HG03280 (cell line): ENCODE measurements around the gene ITGBL1.

ENCODE experiments used
- ATAC-seq: cut with Tn5 transposase; IDR thresholded peaks from one replicate; pipeline ENCODE4 v1.9.1; 2021; ENCODE audit warnings: mild to moderate bottlenecking, moderate library complexity; ENCODE audit not compliant: unreplicated experiment

The ITGBL1 gene

GRCh38 chr13:101730420-101731000 is 278.0 kb downstream of the ITGBL1 start:
- ATAC-seq: no peak

DNA sequence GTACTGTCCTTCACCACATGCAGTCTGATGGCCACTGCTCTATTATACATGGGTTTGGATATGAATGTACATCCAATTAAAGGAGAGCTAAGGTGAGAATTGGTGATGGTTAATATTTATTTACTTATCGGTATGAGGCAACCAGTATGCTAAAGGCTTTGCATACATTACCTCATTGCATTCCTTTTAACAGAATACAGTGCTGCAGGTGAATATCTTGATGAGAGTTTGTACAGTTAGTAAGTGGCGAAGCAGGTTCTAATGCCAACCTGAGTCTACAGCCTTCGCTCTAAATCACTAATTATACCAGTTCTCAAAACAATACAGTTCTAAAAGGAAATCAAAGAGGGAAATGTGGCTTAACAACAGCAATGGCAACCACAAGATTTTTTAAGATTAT is 284.1 kb downstream of the ITGBL1 start:
- ATAC-seq: no peak

- no peak for ATAC-seq
Measured at GRCh38 chr13:101738336-101738735, 285.9 kb downstream of the ITGBL1 start.

DNA sequence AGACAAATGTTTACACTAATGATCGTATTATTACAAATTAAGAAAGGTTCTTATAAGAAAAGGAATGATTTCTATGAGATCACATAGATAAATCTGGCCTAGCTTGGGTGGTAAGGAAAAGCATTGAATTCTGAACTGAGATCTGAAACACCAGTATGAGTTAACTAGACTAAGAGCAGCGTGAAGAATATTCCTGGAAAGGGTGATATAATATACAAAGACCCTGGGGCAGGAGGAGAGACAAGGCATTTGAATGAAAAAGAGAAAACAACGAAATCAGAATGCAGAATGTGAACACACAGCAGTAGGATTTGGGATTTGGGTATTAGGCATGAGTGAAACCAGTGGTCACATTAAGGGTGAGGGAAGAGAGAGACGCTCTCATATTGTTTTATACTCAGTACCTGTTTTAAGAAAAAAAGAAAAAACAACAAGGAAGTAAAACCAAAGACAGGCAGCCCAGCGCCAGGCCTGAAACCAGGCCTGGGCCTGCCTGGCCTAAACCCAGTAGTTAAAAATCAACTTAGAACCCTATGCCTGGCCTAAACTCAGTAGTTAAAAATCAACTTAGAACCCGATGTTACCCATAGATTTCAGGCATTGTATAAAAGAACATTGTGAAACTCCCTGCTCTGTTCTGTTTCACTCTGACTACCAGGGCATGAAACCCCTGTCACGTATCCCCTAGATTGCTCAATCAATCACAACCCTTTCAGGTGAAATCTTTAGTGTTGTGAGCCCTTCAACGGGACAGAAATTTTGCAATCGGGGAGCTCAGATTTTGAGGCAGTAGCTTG is 287.1 kb downstream of the ITGBL1 start:
- peak; percentile 58 for ATAC-seq

DNA sequence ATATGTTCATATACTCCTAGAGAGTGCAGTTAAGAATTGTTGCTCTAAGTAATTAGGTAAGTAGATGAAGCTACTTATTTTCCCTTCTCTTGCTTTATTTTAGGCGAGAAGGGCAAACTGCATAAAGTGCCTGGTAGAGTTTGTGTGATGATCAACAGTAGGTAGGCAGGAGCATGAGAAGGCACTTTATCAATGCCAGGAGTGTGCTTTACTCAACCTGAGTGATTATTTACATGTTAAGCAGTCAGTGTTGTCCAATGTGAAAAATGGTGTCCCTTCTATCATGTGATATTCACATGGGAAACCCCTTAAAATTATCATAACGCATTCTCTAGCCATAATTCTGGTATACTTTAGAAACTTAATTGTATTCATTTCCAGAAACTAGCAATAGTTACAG is 294.0 kb downstream of the ITGBL1 start:
- no peak for ATAC-seq

DNA sequence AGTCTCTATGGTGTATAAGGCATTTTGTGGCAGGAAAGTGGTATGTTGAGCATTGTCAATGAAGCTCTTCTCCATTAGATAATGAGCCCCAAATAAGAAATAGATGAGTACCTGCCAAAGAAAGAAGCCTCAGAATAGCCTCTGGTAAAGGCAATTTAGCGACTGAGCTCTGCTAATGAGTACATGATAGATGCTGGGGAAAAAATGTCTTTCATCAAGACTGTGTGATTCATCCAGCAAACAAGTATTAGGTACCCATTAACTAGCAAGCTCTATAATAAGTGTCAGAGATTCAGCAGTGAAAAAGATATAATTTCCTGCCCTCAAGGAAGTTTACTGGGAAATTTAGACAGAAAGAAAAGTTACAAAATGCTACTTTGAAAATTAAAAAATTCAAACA is 294.6 kb downstream of the ITGBL1 start:
- no peak for ATAC-seq

DNA sequence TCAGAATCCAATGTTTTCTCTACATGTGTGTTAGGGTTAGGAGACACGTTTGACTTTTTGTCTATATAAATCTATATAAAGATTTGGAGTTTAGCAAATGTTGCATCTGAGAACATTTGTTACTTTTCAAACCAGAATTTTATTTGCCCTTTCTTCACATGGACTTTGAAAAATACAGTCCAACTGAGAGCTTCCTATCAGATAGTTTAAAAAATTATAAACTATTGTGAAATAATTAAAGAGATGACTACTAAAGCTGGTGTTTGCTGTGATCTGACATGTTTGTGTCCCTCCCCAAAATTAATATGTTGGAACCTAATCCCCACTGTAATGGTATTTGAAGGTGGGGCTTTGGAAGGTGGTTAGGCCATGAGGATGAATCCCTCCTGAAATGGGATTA is 297.1 kb downstream of the ITGBL1 start:
- ATAC-seq: no peak

GRCh38 chr13:101751488-101751887 is 299.0 kb downstream of the ITGBL1 start:
- peak; percentile 51 for ATAC-seq

DNA sequence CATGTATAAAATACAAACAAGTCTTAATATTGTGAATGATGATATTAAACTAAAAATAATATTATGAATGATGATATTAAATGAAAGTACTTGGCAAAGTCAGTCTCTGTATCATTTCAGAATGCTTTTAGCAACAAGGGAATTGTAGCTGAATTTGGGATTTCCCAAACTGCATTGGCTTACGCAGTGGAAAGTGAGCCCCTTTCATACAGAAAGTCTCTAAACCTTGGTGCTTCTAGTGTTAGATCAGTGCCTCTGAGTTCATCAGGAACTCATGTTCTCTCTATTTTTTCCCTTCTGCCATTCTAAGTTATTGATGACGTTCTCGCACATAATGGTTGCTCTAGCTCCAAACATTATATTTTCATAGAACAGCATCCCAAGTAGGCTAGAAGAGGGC is 300.0 kb downstream of the ITGBL1 start:
- no peak for ATAC-seq

DNA sequence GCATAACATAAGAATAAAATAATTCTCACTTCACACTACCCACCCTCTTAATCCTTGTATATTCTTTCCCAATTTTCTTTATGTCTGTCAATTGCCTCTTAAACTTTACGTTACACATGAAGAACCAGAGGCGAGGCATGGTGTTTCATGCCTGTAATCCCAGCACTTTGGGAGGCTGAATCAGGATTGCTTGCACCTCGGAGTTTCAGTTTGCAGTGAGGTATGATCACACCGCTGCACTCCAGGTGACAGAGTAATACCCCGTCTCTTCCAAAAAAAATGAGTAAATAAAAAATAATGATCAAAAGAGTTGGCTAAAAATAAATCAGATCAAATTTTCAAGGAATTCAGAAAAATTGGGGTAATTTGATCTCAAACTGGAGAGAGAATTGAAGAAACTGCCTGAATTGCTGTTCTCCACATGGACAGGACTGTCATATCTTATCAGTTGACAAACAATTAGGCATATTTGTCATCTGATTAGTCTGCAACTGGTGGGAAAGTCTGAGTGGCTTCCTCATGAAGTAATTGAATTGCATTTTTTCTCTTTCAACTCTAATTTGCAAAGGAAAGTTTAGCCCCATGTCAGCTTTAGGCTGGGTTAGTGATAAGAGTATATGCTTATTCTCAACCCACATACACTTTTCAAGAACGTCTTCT is 302.9 kb downstream of the ITGBL1 start:
- no peak for ATAC-seq

GRCh38 chr13:101757446-101758039 is 305.1 kb downstream of the ITGBL1 start:
- no peak for ATAC-seq

DNA sequence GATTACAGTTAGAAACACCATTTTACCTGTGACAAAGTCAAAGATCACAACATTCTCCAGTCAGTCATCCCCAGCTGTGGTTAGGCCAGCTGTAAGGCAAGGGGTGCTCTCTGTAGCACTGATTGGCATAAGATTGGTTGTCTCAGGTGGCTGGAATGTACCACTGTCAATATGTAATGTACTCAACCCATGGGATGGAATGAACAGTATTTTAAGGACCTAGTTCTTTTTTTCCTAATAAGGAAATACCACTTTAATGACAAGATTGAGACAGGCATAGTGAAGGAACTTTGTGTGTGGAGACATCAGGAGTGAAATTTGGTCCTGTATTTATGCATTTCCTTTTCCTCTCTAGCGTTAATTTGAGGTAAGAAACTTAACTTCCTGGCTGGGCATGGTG is 310.7 kb downstream of the ITGBL1 start:
- ATAC-seq: no peak
